HepG2 (cell line): ENCODE data around the gene BSN. TPM values are rescaled to one million over a fixed set of nuclear protein-coding genes. Genes with fewer than 3 reads are reported as not detected.

Experiments used
- ATM ChIP-seq: fragments of 450-650 bp; IDR thresholded peaks from 2 replicates; pipeline ENCODE4 v1.7.1; 2017; ENCODE audit warnings: mild to moderate bottlenecking, borderline replicate concordance
- BHLHE40 ChIP-seq: IDR thresholded peaks from 2 replicates; pipeline ENCODE4 v1.6.1; 2011; ENCODE audit warnings: low read length, improper control_type of control experiment
- CHD2 ChIP-seq: IDR thresholded peaks from 2 replicates; pipeline ENCODE4 v1.6.1; 2011; ENCODE audit warnings: low read depth, low read length, improper control_type of control experiment
- DBP ChIP-seq: sonication (generic); formaldehyde crosslinking; IDR thresholded peaks from 2 replicates; pipeline ENCODE4 v1.4.0; 2020; ENCODE audit warnings: missing genetic modification reagents; ENCODE audit errors: not compliant biosample characterization
- GLMP ChIP-seq: sonication (generic); formaldehyde crosslinking; IDR thresholded peaks from 2 replicates; pipeline ENCODE4 v1.9.0; 2021; ENCODE audit warnings: missing genetic modification reagents, mild to moderate bottlenecking, borderline replicate concordance
- KDM3A ChIP-seq: IDR thresholded peaks from 2 replicates; pipeline ENCODE4 v1.6.1; 2018; ENCODE audit warnings: low read depth, missing compliant biosample characterization
- KMT2B ChIP-seq: IDR thresholded peaks from 2 replicates; pipeline ENCODE4 v1.6.1; 2016; ENCODE audit warnings: missing genetic modification reagents, missing compliant biosample characterization
- MXD3 ChIP-seq: IDR thresholded peaks from 2 replicates; pipeline ENCODE4 v1.6.1; 2016; ENCODE audit warnings: mild to moderate bottlenecking, missing biosample characterization, missing genetic modification reagents
- NONO ChIP-seq, 2 experiments: fragments of 450-650 bp in 1 of 2; sonication (generic) in 1 of 2; formaldehyde crosslinking in 1 of 2; IDR thresholded peaks in 1 of 2; conservative IDR thresholded peaks in 1 of 2; 2 replicates each; pipeline versions ENCODE4 v1.6.1 to v1.8.0; 2017 to 2022; ENCODE audit warnings: mild to moderate bottlenecking in 1 of 2, missing genetic modification reagents in 1 of 2, moderate library complexity in 1 of 2
- PBX2 ChIP-seq: IDR thresholded peaks from 2 replicates; pipeline ENCODE4 v1.6.1; 2016; ENCODE audit warnings: control low read depth
- PBX3 ChIP-seq: sonication (generic); formaldehyde crosslinking; IDR thresholded peaks from 2 replicates; pipeline ENCODE4 v1.8.1; 2023; ENCODE audit warnings: missing genetic modification reagents, inconsistent platforms, borderline replicate concordance
- SMARCE1 ChIP-seq: fragments of 450-650 bp; IDR thresholded peaks from 2 replicates; pipeline ENCODE4 v1.6.1; 2017; ENCODE audit warnings: borderline replicate concordance
- TIGD3 ChIP-seq: sonication (generic); formaldehyde crosslinking; IDR thresholded peaks from 2 replicates; pipeline ENCODE4 v1.5.1; 2020; ENCODE audit warnings: mild to moderate bottlenecking, missing genetic modification reagents, borderline replicate concordance
- TRIM22 ChIP-seq: fragments of 450-650 bp; IDR thresholded peaks from 2 replicates; pipeline ENCODE4 v1.6.1; 2017
- ZBTB25 ChIP-seq: IDR thresholded peaks from 2 replicates; pipeline ENCODE4 v1.6.1; 2018; ENCODE audit warnings: missing genetic modification reagents
- ZNF180 ChIP-seq: sonication (generic); formaldehyde crosslinking; IDR thresholded peaks from 2 replicates; pipeline ENCODE4 v1.4.0; 2020; ENCODE audit warnings: low read depth, missing genetic modification reagents, borderline replicate concordance
- ZNF44 ChIP-seq: sonication (generic); formaldehyde crosslinking; IDR thresholded peaks from 2 replicates; pipeline ENCODE4 v1.5.1; 2020; ENCODE audit warnings: mild to moderate bottlenecking, missing genetic modification reagents
- ZNF598 ChIP-seq: sonication (generic); formaldehyde crosslinking; IDR thresholded peaks from 2 replicates; pipeline ENCODE4 v1.5.1; 2020; ENCODE audit warnings: mild to moderate bottlenecking, missing genetic modification reagents, borderline replicate concordance
- ZSCAN5A ChIP-seq: sonication (generic); formaldehyde crosslinking; IDR thresholded peaks from 2 replicates; pipeline ENCODE4 v1.8.0; 2022; ENCODE audit warnings: mild to moderate bottlenecking, missing genetic modification reagents, borderline replicate concordance
- polyA plus RNA-seq, 8 experiments: library from polyadenylated mRNA; depleted of rRNA in 3 of 8; stranded (reverse) in 7 of 8; unstranded in 1 of 8; fragments of >200 nt; fragmentation: Illumina TruSeq in 4 of 8; extraction: Trizol in 4 of 8; gene quantifications; 2 replicates each; pipeline versions ENCODE4 v1.2.1 to v1.2.3, GENCODE V29; 2011 to 2016; ENCODE audit warnings: low read depth in 4 of 8, missing spikeins in 1 of 8, mixed read lengths in 1 of 8; ENCODE audit not compliant: insufficient read depth in 1 of 8
- total RNA-seq, 5 experiments: library from RNA; depleted of rRNA; stranded (reverse); fragments of >200 nt; fragmentation: Illumina TruSeq; extraction: Trizol; gene quantifications; 2 replicates each; pipeline ENCODE4 v1.2.3, GENCODE V29; 2016; ENCODE audit warnings: low read depth in 1 of 5

BSN gene
- total and polyA plus RNA-seq, 2 of the 13 experiments (the other 11 are each of a cell fraction or from before 2014, with no cell fraction given): 0.42 to 0.86 TPM

GRCh38 chr3:49668414-49668797 lies 114.1 kb downstream of the BSN start (continued):
- no peak for TF ChIP-seq NONO (IDR thresholded peaks at IDR 0.05)
- 0 out of 2 replicates have a peak, but pooled peaks have one; percentile 48 for TF ChIP-seq NONO (CRISPR knock-in tag; conservative IDR thresholded peaks at IDR 0.05)
- 0 out of 2 replicates have a peak, but pooled peaks have one; percentile 31 for TF ChIP-seq KMT2B (CRISPR knock-in tag)
- TF ChIP-seq ATM: no peak
- TF ChIP-seq PBX3 (CRISPR knock-in tag): no peak
- no peak for TF ChIP-seq PBX2 (CRISPR knock-in tag)
- TF ChIP-seq BHLHE40: no peak; the same call in 1 of the 2 replicates
- peak; percentile 83; the same call in 1 of the 2 replicates for TF ChIP-seq ZBTB25
- no peak for TF ChIP-seq SMARCE1
- no peak for TF ChIP-seq ZSCAN5A (CRISPR knock-in tag)
- TF ChIP-seq KDM3A (CRISPR knock-in tag): peak; percentile 84
- TF ChIP-seq GLMP (CRISPR knock-in tag): no peak
- no peak for TF ChIP-seq MXD3 (CRISPR knock-in tag)
- TF ChIP-seq CHD2: no peak
- no peak for TF ChIP-seq TIGD3 (CRISPR knock-in tag)
- no peak for TF ChIP-seq ZNF598 (CRISPR knock-in tag)
- TF ChIP-seq ZNF44 (CRISPR knock-in tag): no peak
- TF ChIP-seq TRIM22: no peak
- no peak for TF ChIP-seq ZNF180 (CRISPR knock-in tag)
- TF ChIP-seq DBP (CRISPR knock-in tag): no peak
